HFF-Myc (cell line): ENCODE results near the gene CLEC9A.

Source experiments
- DNase-seq: peaks from one replicate; pipeline ENCODE4 v3.0.0-alpha.2; 2011; ENCODE audit warnings: low read depth; ENCODE audit errors: extremely low read depth
- H3K4me3 ChIP-seq: replicated peaks from 2 replicates; pipeline ENCODE4 v1.5.1; 2011; ENCODE audit warnings: low read depth, mild to moderate bottlenecking, control low read depth, low read length
- CTCF ChIP-seq: IDR thresholded peaks from 2 replicates; pipeline ENCODE4 v1.5.1; 2012; ENCODE audit warnings: mild to moderate bottlenecking, low read depth, low read length, control low read depth; ENCODE audit errors: missing control alignments

CLEC9A gene

DNA sequence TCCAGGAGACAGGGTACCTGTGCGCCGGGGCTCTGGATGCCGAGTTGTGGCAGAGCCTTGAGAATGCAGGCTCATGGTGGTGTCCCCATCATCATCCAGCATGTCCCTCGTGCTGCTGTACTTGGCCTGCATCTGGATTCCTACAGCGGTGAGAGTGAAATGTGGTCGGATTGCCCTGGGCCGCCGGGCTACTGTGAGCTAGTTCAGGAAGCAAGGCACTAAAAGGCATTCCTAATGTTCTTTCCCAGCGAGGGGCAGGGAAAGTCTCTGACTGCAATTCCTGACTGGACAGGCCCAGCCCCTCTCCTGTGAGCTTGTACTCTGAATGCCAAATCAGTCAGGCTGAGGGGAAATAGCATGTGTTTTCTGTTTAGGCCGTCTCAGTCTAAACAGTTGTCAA, 68.3 kb downstream of the CLEC9A start, which contains the start of gene CLEC1A:
Gene CLEC1A (minus strand): TSS at position 195 of the 400 bp plus-strand sequence. CDS start 63 bp downstream, at position 132.
- DNase-seq = peak; percentile 64
- no peak for TF ChIP-seq CTCF
- peak within 1 kb of the TSS; percentile 41 for H3K4me3 ChIP-seq

DNA sequence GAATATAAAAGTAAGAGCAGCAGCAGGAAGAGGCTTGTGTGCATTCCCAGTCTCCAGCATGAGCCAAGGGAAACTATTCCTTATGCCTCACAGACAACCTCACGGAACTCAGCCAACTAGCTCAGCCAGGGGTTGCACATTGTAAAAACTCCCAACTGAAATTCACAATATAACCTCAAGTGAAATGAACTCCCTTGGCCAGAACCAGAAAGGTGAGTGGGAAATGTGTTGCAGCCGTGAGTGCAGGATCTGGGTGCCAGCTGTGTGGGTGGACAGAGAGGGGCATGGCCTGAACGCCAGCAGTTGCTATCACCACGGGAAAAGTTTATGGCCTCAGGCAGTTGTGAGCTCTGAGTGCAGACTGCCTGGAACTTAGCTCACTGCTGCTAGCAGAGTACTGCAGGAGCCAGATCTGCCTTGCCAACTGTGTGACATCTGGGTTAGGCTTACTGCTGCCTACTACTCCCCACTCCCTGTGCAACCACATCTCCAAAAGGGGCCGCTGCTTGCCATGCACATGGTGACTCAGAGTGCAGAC, 70.6 kb downstream of the CLEC9A start:
- TF ChIP-seq CTCF = peak; percentile 18
- H3K4me3 ChIP-seq = no peak overlapping the region
- peak; percentile 92 for DNase-seq

DNA sequence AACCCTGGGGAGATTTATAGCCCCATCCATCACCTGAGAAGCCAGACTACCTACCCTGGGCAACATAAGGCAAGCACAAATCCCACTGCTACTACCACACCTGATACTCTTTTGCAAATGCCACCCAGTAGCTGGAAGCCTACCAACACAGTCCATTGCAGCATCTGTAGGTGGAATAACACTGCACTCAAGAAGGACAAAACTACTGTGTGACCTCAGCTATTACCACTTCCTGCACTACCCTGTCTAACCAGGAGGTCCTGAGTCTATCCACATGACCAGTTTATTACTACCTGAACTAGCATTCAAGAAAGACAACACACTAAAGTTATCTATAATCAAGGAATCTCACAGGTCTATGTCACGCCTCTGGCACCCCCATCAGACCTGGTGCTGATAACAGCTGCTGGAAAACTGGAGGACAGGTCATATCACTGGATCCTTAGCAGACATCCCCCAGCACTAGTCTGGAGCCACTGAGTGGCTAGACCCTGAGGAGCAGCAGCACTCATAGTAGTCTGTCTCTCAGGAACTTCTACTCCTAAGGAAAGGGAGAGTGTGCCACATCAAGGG, 71.3 kb downstream of the CLEC9A start:
- no peak overlapping the region for H3K4me3 ChIP-seq
- TF ChIP-seq CTCF = no peak
- DNase-seq = no peak

DNA sequence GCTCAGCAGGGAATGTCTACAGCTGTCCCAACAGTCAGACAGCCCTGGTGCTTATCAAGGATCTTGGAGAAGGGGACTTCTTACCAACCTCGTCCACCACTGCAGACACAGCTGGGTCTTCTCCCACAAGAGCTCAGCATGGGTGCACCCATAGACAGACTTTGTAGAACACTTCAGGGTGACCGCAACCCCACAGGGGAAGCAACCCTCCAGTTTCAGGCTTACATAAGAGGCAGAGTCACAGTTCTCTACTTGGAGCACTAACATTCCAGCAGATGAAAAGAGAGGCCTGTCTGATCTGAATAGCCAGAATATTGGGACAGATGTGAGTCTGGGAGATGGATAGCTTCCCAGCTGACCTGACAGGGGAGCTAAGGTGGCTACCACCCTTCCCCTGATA, 71.8 kb downstream of the CLEC9A start:
- no peak overlapping the region for H3K4me3 ChIP-seq
- no peak for TF ChIP-seq CTCF
- DNase-seq = no peak

DNA sequence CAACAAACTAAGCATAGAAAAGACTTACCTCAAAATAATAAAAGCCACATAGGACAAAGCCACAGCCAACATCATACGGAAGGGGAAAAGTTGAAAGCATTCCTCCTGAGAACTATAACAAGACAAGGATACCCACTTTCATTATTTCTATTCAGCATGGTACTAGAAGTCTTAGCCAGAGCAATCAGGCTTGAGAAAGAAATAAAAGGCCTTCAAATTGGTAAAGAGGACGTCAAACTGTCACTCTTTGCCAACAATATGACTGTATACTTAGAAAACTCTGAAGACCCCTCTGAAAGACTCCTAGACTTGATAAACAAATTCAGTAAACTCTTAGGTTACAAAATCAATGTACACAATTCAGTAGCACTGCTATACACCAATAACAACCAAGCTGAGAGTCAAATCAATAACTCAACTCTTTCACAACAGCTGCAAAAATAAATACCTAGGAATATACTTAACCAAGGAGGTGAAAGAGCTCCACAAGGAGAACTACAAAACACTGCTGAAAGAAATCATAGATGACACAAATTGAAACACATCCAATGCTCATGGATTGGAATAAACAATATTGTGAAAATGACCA, 79.9 kb downstream of the CLEC9A start:
- DNase-seq = no peak
- no peak for TF ChIP-seq CTCF

DNA sequence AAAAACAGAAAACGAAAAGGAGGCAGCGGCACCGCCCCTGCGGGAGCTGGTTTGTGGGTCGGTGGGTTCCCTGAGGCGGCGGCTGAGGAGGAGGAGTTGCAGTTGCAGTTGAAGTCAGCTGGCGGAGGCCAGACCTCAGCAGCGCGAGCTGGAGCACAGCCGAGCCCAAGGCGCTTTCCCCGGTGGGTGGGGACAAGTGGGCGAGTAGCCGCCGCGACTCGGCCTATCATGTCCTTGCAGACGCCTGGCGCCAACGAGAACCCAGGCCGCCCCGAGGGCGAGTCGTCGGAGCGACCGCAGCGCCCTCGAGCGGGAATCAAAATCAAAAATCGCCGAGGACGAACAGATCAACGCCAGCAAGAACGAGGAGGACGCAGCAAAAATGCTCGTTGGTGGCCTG, 81.0 kb downstream of the CLEC9A start:
- TF ChIP-seq CTCF = no peak
- no peak for DNase-seq
- no peak overlapping the region for H3K4me3 ChIP-seq

More for the DNA sequence above, 79.9 kb downstream of the CLEC9A start:
- no peak overlapping the region for H3K4me3 ChIP-seq

GRCh38 chr12:10113075-10113474, 82.6 kb downstream of the CLEC9A start:
- no peak for DNase-seq
- H3K4me3 ChIP-seq = no peak overlapping the region
- no peak for TF ChIP-seq CTCF
